HG02623 (cell line): Measurements from ENCODE around the gene EGFR.

Source experiments
- ATAC-seq: cut with Tn5 transposase; IDR thresholded peaks from one replicate; pipeline ENCODE4 v1.9.1; 2021; ENCODE audit warnings: moderate library complexity; ENCODE audit not compliant: unreplicated experiment

Gene EGFR

GRCh38 chr7:55099821-55100543 lies 81.2 kb downstream of the EGFR start:
- ATAC-seq: no peak

GRCh38 chr7:55100544-55101327 lies 81.9 kb downstream of the EGFR start:
- ATAC-seq: no peak

- no peak for ATAC-seq
Observed at GRCh38 chr7:55101359-55101758, 82.5 kb downstream of the EGFR start.

GRCh38 chr7:55104123-55104522 lies 85.3 kb downstream of the EGFR start:
- ATAC-seq: no peak

- no peak for ATAC-seq
Observed at GRCh38 chr7:55104712-55105433, 86.1 kb downstream of the EGFR start.

- no peak for ATAC-seq
Observed at GRCh38 chr7:55105952-55106351, 87.1 kb downstream of the EGFR start.

GRCh38 chr7:55107946-55108345 lies 89.1 kb downstream of the EGFR start:
- no peak for ATAC-seq

GRCh38 chr7:55108401-55108800 lies 89.6 kb downstream of the EGFR start:
- no peak for ATAC-seq

GRCh38 chr7:55108818-55109217 lies 90.0 kb downstream of the EGFR start:
- ATAC-seq: no peak

GRCh38 chr7:55109404-55110167 lies 90.8 kb downstream of the EGFR start:
- ATAC-seq: no peak

- ATAC-seq: no peak
Observed at GRCh38 chr7:55110282-55110992, 91.6 kb downstream of the EGFR start.

GRCh38 chr7:55110993-55111361 lies 92.2 kb downstream of the EGFR start:
- ATAC-seq: no peak

- no peak for ATAC-seq
Observed at GRCh38 chr7:55112056-55112455, 93.2 kb downstream of the EGFR start.

GRCh38 chr7:55113760-55114540 lies 95.1 kb downstream of the EGFR start:
- no peak for ATAC-seq

- ATAC-seq: no peak
Observed at GRCh38 chr7:55117286-55117685, 98.5 kb downstream of the EGFR start.

- no peak for ATAC-seq
Observed at GRCh38 chr7:55118426-55118825, 99.6 kb downstream of the EGFR start.

GRCh38 chr7:55119571-55119970 lies 100.8 kb downstream of the EGFR start:
- no peak for ATAC-seq

GRCh38 chr7:55120074-55120473 lies 101.3 kb downstream of the EGFR start:
- ATAC-seq: no peak

- ATAC-seq: no peak
Observed at GRCh38 chr7:55120501-55121198, 101.8 kb downstream of the EGFR start.
